HG03558 (cell line): ENCODE measurements around the gene CIRBP.

Experiments used
- ATAC-seq: cut with Tn5 transposase; IDR thresholded peaks from one replicate; pipeline ENCODE4 v1.9.1; 2021; ENCODE audit warnings: moderate number of reproducible peaks; ENCODE audit not compliant: unreplicated experiment; ENCODE audit errors: extremely low read depth

The CIRBP gene

DNA sequence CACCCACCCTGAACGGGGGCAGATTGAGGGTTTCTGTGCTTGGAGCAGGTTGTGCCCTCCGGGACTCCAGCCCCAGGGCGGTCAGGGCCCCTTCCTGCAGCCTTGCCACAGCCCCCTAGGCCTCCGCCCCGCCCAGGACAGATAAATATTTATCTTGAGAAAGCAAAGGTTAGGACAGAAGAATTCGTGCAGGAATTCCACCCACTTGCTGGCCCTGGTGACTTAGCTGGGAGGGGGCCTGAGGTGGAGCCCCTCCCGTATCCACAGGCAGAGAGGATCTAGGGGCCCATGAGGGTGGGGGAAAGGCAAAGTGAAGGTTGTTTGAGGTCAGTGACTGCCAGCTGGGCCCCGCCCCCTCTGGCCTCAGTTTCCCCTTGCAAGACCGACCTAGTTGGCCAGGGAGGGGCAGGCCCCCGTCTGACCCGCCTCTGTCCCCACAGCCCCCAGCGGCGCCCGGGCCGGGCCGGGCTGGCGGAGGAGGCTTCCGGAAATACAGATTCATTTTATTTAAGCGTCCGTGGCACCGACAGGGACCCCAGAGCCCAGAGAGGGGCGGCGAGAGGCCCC is 15.5 kb upstream of the CIRBP start:
- no peak for ATAC-seq

DNA sequence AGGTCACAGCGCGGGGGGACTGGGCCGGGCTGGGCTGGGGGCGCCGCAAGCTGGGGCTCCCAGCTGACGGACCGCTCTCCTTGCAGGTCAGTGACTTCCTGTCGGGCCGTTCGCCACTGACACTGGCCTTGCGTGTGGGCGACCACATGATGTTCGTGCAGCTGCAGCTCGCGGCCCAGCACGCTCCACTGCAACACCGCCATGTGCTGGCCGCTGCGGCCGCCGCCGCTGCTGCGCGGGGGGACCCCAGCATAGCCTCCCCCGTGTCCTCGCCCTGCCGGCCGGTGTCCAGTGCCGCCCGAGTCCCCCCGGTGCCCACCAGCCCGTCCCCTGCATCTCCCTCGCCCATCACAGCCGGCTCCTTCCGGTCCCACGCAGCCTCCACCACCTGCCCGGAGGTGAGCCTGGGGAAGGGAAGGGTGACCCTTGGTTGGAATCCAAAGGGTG is 15.0 kb upstream of the CIRBP start:
- no peak for ATAC-seq

DNA sequence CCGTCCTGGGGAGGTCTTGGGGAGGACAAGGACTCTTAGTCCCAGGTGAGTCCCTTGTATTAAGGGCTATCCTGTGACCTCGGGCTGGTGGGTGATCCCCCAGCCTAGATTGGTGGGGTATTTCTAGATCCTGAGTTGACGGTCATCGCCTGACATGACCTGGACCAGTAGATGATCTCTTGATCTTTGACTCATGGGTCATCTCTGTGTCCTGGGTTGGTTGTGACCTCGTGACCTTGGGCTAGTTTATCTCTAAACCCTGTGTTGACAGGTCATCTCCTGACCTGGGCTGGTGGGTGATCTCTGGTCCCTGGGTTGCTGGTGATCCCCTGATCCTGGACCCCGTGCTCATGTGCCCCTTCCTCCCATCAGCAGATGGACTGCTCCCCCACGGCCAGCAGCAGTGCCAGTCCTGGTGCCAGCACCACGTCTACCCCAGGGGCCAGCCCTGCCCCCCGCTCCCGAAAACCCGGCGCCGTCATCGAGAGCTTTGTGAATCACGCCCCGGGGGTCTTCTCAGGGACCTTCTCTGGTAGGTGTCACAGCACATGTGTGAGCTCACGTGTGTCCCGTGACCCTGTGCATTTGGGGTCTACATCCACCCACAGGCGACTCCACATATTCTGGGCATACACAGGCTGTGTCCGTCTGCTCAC is 14.5 kb upstream of the CIRBP start:
- no peak for ATAC-seq

DNA sequence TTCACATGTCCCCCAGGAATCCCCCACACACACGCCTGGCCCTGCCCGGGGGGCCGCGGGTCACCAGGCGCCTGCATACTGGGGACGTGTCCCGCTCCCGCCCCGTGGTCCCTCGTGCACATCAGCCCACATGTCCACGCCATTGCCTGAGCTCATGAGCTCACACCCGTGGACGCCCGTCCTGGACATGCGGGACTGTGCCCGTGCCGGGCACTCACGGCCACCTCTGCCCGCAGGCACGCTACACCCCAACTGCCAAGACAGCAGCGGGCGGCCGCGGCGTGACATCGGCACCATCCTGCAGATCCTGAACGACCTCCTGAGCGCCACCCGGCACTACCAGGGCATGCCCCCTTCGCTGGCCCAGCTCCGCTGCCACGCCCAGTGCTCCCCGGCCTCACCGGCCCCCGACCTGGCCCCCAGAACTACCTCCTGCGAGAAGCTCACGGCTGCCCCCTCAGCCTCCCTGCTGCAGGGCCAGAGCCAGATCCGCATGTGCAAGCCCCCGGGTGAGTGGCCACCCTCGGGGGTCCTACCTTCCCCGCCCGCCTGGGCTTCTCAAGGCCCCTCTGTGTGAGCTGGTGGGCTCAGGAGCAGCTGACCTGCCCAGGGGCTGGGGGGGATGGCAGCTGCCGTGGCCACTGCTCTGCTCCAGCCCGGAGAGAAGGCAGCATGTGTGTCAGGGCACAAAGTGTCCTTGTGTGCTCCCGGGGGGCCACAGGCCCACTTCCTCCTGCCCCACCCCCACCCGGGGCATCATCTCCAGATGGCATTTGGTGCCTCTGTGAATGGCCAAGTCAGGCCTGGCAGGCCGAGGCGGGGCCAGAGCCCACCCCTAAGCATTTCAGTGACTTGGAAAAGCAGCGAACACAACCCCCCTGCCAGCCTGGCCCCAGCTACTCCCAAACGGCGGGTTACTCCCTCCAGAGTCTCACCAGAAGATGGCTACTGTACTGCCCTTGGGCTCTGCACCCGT is 13.7 kb upstream of the CIRBP start:
- no peak for ATAC-seq

DNA sequence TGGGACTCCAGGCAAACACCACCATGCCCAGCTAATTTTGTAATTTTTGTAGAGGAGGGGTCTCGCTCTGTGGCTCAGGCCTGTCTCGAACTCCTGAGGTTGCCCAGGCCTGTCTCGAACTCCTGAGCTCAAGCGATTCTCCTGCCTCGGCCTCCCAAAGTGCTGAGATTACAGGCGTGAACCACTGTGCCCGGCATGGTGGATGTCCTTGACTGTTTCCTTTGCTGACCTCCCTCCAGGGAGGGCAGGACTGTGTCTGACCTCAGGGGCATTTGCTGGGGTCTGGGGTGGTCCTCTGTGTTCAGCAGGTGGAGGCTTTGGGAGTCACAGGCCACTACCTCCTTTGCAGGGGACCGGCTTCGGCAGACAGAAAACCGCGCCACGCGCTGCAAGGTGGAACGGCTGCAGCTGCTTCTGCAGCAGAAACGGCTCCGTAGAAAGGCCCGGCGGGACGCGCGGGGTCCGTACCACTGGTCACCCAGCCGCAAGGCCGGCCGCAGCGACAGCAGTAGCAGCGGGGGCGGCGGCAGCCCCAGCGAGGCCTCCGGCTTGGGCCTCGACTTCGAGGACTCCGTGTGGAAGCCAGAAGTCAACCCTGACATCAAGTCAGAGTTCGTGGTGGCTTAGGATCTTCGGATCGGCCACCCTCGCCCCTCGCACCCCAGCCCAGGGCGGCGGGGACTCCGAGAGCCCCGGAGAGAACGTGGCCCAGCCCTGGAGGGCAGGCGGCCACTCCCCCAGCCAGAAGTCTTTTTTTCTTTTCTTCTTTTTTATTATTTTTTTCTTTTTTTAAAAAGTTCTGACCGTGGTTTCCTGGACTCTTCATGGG is 12.3 kb upstream of the CIRBP start:
- no peak for ATAC-seq

DNA sequence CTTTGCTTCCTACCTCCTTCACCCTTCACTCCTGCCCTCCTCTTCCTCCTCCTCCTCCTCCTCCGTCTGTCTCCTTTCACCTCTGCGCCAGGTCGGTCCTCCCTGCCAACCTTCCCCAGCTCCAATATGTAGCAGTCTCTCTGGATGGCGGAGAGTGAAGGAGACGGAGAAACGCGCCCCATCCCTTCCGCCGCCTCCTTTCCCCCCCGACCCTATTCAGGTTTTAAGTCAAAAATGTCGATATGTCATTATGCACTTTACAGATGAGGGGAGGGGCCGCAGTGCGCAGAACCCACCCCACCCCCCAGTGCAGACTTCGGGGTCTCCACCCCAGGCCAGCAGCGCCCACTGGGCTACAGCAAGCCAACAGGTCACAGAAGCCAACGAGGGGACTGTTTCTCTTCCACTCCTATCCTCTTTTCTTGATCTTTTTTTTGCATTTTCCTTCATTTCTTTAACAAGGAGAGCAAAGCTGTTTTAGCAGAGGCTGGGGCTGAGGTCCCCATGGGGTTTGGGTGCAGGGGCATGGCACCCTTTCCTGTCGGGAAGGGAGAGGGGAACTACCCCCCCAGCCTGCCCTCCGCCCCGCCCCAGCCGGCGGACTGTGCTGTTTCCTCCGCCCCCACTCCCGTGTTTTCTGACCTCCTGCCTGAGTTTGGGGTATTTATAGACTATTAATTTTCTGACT is 11.5 kb upstream of the CIRBP start:
- ATAC-seq = no peak

DNA sequence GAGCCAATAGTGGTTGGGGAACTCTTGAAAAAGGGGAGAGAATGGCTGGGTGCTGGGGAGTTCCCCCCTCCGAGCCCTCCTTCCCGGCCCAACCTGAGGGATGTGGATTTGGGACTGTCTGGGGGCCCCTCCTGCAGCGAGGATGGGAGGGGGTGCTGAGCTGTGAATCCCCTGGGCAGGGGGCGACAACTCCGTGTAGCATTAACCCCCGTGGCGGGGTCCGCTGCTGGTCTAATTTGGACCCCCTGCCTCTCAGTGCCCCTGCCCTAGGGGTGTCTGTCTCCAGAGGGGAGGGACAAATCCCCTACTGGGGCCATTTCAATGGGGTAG is 11.0 kb upstream of the CIRBP start:
- ATAC-seq = no peak

DNA sequence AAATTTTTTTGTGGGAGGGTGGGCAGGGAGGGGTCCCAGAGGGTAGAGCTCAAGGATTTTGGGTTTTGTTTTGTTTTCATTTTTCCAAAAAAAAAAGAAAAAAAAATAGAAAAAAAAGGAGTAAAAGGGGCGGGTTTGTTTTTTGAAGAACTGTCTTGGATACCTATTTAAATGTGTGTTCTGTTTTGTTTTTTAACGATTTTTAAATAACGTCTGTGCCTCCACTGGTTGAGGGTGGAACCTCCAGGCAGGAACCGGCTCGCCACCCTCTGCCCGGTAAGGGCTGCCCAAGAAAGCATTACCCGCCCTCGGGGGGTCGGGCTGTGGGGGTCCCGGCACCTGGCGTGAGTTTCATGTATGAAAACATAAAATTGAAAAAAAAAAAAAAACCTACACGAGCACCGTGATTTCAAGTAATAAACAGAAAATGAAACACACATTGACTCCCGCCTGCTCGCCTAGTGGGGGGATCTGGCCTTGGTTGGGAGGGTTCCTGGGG is 10.4 kb upstream of the CIRBP start:
- no peak for ATAC-seq

DNA sequence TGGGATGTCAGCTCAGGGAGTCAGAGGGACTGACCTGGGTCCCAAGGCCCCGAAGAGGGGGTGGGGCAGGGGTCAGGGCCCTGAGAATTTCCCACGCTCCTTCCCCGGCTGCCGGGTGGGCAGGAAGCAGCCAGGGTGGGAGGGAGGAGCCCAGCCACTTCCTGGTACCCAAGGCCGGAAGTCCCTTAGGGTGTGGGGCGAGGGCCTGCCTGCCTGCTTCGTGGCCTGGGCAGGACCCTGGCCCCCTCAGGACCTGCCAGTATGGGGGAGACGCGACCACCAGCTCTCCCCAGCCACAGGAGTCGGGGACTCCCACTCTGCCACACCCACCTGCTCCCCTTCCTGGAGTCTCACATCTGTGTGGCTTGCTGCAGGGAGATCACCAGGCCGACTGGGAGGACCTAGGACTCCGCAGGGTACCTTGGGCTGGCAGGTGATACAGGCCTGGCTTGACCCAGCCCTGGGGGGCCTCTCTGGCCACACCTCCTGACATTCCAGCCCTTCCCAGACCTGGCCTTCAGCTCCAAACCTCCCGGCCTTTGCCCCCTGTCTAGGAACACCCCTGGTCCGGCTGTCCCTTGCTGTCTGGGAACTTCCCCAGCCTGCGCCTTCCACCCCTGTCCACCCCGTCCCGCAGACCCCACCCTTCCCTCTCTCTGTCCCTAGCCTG is 9.8 kb upstream of the CIRBP start:
- no peak for ATAC-seq

DNA sequence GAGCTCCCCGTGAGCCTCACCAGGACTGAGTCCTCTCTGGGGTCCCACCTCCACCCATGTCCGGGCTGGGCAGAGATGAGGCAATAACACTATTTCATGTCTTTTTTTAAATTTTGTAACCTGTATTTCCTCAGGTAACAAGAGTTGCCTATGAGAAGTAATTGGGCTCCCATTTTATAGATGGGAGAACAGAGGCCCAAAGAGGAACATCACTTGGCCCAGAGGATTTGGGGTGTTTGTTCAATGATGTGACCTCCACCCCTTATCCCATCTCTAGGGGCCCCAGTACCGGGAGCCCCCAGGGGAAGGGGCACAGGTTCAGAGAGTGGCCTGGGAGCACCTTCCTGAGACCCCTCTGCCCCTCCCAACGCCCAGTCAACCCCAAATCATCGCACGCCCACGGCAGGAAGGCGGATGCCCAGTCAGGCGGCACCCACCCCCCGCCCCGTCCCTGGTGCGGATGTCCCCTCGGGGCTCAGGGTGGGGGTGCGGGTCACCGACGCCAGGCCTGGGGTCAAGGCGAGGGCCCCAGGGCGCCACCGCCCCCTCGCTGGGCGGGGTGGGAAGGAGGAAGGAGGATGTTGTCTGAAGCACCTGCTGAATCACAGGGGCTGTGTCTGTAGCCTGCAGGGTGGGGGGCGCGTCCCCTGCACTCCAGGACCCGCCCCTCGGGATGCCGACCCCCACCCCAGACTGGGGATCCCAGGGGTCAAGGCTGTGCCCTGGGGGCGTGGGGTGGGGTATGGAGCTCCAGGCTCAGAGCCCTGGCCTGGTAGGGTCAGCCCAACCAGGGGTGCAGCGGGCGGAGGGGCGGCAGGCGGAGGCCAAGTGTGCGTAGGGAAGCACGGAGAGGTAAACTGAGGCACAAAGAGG is 9.0 kb upstream of the CIRBP start:
- no peak for ATAC-seq

DNA sequence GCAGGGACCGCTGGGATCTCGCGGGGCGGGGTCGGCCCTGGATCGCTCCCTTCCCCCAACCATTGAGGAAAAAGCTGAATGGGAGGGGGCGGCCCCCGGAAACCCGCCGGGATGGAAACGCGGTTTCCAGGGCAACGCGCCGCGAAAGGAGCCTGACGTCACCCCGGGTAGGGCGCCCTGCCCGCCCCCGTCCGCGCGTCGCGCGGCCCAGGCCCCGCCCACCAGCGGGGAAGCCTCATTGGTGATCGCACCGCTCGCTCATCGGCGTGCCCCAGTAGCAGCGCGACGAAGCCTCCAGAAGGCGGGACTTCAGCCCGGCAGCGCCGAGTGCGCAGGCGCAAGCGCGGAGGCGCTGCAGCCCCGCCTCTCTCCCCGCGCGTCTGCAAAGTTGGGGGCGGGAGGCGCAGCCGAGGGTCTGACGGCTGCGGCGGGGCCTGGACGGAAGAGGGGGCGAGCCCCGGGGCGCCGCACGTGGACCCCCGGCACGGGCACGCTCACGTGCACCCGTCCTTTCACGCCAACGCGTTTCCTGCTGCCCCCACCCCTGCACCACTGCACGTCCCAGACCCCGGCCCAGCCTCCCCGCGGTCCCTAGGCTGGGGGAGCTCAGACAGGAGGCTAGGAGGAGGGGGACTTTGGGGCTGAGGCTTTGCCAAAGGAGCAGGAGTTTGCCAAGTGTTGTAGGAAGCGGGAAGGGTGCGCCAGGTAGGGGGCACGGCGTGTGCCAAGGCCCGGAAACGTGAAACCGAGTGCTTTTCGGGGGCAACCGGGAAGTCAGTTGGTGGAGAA is 8.2 kb upstream of the CIRBP start:
- peak; percentile 32 for ATAC-seq

DNA sequence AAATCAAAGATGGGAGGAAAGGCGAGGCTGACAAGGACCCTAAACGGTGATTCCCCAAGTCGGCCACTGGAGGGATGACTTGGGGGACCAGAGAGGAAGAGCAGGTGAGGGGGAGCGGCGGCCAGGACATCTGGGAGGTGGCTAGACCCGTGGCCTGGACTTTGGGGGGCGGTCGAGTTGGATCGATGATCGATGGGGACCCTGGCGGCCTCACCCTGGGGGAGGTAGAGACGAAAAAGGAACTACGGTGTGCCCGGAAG is 7.7 kb upstream of the CIRBP start:
- ATAC-seq = no peak

DNA sequence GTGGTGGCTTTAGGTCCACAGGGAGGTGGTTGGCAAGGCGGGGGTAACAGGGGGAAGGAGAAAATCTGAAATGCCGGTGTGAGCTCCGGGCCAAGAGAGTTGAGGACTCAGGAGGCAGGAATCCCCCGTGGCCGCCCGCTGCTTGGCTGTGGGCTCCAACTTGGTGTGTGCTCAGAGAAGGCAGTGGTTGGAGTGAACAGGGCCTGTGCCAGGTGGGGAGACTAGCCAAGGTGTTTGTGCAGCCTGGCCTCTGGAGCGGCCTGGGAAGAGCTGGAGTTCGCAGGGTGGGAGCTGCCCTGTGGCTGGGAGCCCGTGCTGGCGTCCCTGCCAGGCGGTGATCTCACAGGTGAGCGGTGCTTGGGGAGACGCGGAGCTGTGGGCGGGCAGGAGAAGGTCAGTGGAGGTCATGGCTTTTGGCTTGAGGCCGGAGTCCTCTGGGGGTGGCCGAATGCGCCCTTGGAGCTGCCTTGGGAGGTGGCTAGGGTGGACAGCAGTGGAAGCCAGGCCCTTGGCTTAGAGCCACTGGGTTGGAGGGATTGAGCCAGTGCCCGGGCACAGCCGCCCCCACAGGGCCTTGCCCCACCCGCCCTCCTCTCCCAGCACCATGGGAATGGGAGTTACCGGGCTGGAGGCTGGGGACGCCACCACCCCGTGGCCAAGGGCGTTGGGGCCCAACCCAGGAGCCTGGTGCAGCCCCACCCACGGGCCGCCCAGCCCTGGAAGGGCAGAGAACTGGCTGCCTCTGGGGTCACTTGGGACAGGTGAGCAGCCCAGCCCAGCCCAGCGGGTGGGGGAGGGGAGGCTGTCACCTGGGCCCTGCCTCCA is 7.1 kb upstream of the CIRBP start:
- ATAC-seq = no peak

DNA sequence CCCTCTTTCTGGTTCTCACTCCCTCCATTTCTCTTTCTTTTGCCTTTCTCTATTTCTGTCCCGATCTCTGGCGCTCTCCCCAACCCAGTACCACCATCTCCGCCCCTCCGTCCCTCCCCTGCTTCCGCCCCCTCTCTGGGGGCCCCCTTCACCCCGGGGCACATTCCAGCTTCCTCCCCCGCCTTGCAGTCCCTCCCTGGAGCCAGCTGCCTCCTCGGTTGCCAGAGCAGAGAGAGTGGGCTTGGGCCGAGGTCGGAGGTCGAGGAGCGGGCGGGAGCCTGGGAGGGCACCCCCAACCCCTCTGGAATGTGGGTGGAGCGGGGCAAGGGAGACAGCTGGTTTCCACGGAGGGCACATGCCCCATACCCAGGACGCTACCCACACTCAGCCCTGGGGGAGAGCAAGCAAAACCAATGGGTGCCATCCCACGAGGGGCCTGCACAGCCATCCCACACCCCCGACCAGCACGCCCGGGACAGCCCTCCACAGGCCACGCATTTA is 6.5 kb upstream of the CIRBP start:
- no peak for ATAC-seq

DNA sequence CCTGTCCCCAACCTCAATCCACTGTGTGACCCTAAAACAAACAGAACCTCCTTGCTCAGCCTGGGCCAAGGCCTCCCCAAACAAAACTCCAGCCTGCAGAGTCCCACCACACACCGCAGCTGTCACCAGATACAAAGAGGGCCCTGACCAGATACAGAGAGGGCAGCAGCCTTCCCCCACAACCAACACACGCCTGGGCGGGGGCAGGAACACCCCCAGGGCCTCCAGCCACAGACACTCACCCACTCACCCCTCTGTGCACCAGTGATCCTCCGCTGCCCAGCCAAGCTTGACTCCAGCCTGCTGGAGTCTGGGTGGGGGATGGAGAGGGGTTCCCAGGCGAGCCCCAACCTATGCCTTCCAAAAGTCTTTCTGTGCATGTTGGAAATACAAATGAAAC is 5.9 kb upstream of the CIRBP start:
- ATAC-seq = no peak

DNA sequence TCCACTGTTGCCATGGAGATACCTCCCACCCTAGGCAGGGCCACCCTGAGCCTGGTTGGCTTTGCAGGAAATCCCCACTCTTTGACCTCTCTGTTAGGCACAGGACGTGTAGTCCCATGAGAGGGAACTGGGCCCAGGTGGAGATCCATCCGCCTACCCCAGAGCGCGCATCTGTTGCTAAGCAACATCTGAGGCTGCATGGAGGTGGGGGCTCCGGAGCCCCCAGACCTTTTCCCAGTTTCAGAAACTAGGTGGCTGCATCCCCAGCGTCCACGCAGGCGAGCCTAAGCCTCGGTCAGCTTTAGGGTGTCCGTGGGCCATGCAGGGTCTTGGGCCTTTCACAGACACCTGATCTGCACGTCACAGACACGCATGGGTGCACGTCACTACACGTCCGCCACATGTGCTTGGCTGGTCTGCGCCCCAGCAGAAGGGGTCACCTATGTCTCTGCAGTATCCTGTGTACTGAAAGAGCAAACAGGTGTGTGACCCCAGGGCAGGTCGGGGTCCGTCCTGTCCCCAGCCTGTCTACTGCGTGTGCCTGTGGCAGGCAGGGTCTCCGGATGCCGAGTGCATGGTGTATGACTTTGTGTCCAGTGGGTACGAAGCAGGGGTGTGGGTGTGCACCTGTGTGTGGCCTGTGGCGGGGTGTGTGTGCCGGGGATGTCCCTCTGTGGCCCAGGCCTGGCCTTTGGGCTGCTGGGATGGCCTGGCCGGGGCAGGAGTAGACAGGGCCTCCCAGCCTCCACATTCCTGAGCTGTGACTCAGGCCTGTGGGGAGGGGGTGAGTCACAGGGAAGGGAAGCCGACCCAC is 4.1 kb upstream of the CIRBP start:
- no peak for ATAC-seq
